CD4-positive, alpha-beta T cell treated with Interleukin-1 beta for 1 hour (primary cell): ENCODE results near the gene EP400.
A peak's percentile ranks its signal among the peaks of the same experiment; 100 is the strongest.
"Not testable (repeated sequence)": the region's sequence is repeated elsewhere in the genome, so short reads cannot be mapped to it uniquely, and the experiment has no call there.

Experiments used
- DNase-seq, 2 donors: peaks; one replicate each; pipeline ENCODE4 v3.0.0-alpha.2; 2020 to 2022

The EP400 gene

GRCh38 chr12:131954460-131954859 is 4.7 kb downstream of the EP400 start:
- not testable (repeated sequence) for DNase-seq

DNA sequence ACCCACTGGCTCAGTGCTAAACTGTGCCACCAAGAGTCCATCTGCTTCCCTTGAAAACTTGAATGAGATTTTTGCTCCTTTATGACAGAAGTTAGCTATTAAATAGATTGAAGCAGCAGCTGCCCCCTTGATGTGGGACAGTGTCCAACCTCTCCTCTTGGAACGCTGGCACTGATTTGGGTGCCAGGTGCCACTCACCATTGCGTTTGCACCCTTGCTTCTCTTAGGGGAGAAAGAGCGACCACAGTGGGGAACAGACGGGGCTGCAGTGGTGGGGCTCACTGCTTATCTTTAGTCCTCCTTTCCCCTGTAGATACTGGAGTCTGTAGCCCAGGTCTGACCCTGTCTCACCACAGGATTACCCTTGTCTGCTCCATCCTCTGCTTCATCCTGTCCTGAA is 9.4 kb downstream of the EP400 start:
- no peak for DNase-seq

- no peak for DNase-seq
Measured at GRCh38 chr12:131959641-131960589, 10.2 kb downstream of the EP400 start.

GRCh38 chr12:131960590-131961325 is 11.0 kb downstream of the EP400 start:
- DNase-seq: not testable (repeated sequence)

GRCh38 chr12:131961328-131961727 is 11.6 kb downstream of the EP400 start:
- DNase-seq: not testable (repeated sequence)

- no peak for DNase-seq
Measured at GRCh38 chr12:131962069-131962468, 12.3 kb downstream of the EP400 start.

- DNase-seq: peak in 1 of 2 donors; percentile 41
Measured at GRCh38 chr12:131963381-131963780, 13.6 kb downstream of the EP400 start.

DNA sequence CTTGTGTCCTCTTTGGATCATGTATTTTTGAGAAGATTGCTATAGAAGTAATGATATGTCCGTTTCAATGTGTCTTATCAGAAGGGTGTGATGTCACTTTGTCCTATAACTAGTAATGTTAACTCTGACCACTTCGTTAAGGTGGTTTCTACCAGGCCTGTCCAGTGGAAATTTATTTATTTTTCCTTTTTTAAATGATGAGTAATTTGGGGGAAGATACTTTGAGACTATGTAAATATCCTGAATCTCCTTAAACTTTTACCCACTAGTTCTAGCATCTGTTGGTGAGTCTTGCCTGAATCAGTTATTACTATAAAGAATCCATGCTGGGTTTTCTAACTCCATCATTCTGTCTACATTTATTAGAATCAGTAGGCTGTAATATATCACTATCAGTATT is 15.3 kb downstream of the EP400 start:
- no peak for DNase-seq

- DNase-seq: no peak
Measured at GRCh38 chr12:131971226-131971625, 21.5 kb downstream of the EP400 start.

- DNase-seq: no peak
Measured at GRCh38 chr12:131975228-131975627, 25.5 kb downstream of the EP400 start.

- DNase-seq: no peak
Measured at GRCh38 chr12:131979606-131980005, 29.9 kb downstream of the EP400 start.

GRCh38 chr12:131980263-131980662 is 30.5 kb downstream of the EP400 start:
- DNase-seq: no peak

DNA sequence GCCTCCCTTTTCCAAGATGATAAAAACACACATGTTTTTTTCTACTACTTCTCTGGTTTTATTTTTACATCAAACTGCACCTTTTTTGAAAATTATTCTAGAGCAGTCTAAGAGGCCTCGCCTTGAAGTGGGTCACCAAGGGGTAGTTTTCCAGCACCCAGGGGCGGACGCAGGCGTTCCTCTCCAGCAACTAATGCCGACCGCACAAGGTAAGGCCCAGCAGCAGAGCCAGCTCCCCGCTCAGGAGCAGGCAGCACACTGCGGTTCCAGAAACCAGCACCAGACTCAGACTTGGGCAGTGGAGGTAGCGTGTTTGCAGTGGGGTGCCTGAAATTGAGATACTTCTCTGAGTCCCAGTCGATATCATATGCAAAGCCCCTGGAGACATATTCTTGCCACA is 31.6 kb downstream of the EP400 start:
- DNase-seq: no peak

- DNase-seq: no peak
Measured at GRCh38 chr12:131982041-131982440, 32.3 kb downstream of the EP400 start.

DNA sequence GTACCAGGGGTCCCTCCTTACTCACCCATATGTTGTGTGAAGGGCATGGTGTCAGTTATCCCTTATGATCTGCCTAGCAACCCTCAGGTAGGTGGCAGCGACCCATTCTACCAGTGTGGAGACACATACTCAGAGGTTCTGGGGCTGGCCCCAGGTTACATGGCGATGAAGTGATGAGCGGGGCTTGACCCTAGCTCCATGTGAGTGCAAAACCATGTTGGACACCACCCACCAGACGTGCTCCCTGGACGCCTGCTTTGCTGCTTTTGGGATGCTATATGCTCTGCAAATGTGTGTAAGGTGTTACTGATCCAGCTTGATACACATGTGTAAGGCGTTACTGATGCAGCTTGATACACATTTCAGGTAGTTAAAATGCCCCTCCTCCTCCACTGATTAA is 33.3 kb downstream of the EP400 start:
- no peak for DNase-seq

DNA sequence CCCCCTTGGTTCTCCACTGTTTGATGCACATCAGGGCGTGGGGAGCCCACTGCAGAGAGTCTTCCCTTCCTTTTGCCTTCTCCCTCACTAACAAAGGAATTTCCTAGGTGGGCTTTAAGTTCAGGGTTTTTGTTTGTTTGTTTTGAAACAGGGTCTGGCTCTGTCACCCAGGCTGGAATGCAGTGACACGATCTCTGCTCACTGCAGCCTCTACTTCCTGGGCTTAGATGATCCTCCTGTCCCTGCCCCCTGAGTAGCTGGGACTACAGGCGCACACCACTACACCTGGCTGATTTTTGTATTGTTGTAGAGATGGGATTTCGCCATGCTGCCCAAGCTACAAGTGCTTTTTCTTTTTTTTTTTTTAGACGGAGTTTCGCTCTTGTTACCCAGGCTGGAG is 33.8 kb downstream of the EP400 start:
- no peak for DNase-seq

DNA sequence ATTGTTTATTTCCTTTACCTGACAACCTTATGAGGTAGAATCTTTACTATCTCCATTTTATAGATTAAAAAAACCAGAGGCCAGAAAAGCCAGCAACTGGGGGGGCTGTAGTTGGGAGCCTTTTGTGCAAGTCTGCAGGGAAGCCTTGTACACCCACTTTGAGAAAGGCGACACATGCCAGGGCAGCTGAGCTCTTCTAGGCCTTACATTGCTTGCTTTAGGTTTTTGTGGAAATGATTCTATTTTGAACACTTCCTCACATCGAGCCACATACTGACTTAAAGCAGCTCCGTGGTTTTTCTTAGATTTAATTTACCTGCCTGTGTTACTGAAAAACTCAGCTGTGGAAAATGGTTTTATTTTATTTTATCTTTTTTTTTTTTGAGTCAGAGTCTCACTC is 34.6 kb downstream of the EP400 start:
- no peak for DNase-seq

GRCh38 chr12:131985510-131985875 is 35.8 kb downstream of the EP400 start:
- DNase-seq: peak in 1 of 2 donors; percentile 28

DNA sequence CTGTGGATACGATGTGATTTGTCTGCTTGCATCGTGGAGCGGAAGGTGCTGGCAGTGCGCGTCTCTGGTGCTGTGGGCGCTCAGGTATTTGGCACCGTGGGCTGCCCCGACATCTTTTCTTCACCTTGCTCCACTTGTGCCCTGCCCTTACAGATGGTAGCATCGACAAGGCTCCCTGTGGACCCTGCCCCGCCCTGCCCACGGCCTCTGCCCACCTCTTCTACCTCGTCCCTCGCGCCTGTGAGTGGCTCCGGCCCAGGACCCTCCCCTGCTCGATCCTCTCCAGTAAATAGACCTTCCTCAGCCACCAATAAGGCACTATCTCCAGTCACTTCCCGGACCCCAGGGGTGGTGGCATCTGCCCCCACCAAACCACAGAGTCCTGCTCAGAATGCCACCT is 36.6 kb downstream of the EP400 start:
- no peak for DNase-seq

DNA sequence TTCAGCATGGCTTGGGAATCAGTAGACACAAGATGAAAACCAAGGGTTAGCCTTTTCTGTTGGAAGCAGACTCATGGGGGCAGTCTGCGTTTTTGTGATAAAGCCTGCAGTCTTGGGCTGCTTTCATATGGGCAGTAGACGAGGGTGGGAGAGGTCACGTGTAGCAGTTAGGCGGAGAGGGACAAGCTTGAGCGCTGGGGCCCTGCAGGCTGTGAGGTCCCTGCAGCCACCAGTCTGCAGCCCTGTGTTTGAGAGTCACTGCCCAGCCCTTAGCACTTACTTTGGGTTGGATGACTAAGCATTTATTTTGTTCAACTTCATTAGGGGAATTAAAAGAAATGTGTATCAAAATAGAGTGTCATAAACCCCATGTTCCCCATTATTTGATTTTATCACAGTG is 37.2 kb downstream of the EP400 start:
- no peak for DNase-seq

GRCh38 chr12:131987552-131987951 is 37.8 kb downstream of the EP400 start:
- DNase-seq: no peak

- DNase-seq: no peak
Measured at GRCh38 chr12:131988054-131988796, 38.5 kb downstream of the EP400 start.

DNA sequence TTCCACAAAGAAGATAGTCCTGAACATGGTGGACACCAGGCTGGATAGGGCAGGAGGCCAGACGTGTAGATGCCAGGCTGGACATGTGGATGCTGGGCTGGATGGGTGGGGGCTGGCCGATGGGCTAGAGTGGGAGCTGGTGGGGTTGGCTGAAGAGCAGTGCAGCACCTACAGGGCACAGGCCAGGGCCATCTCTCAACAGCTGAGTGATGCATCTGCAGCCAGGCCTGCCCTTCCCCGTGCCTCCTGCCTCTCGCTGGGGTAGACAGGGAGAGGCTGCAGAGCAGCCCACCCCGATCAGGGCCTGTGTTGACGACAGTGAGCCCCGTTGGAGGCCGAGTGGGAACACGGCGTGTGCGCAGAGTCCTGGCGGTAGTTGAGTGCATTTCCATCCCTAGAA is 39.3 kb downstream of the EP400 start:
- DNase-seq: no peak
